ENCODE results near the gene CDC27. TPM values are rescaled to one million over a fixed set of nuclear protein-coding genes. Genes with fewer than 3 reads are reported as not detected.

CDC27 gene
- total and polyA plus RNA-seq, 2 donors (not counting 3 experiments of a cell fraction or from before 2014, with no cell fraction given): 76.1 to 172 TPM

GRCh38 chr17:47225911-47226688, 37.0 kb upstream of the CDC27 start:
- peaks cover 51% of the 10 kb centered on the region for H3K4me1 ChIP-seq (ENCODE audit: control insufficient read depth, extremely low read depth, insufficient read depth, low read length)
- no peaks in the 10 kb centered on the region for H3K9me1 ChIP-seq (replicated peaks; ENCODE audit: control insufficient read depth, extremely low read depth, insufficient read depth, low read length)
- dilution Hi-C loops (cut with MboI; ENCODE audit: extremely low pct_ligation_motif_present, low sequenced_read_pairs) (no loop called here), intact Hi-C loops (cut with micrococcal nuclease) (loop anchor here (1.0 kb wide), 2 partner anchors 14 to 37 kb away; partner anchors contain the start of gene CDC27)
- no peaks in the 10 kb centered on the region for H3K36me3 ChIP-seq (ENCODE audit: control insufficient read depth in 2 of 2, extremely low read depth in 1 of 2, insufficient read depth in 2 of 2, low read length in 2 of 2)
- no peak overlapping the region for H3K4me3 ChIP-seq (replicated peaks in 1 of 3; ENCODE audit: insufficient read depth in 1 of 3, low read depth in 1 of 3, low read length in 3 of 3)
- ChIA-PET POLR2A (interaction anchor here (0.6 to 1.5 kb wide), 3 partner anchors 37 to 398 kb away, joined by 3 to 6 read pairs (median 5); partner anchors contain the start of gene CDC27), CTCF (interaction anchor here (0.7 to 2.1 kb wide), 7 partner anchors 11 to 390 kb away, joined by 3 to 26 read pairs (median 3); no protein-coding TSS in a partner anchor)
- H2AFZ ChIP-seq (ENCODE audit: low read depth, low read length): peak overlapping the region; percentile 33
- no peaks in the 10 kb centered on the region for H3K27me3 ChIP-seq (ENCODE audit: control insufficient read depth in 2 of 2, insufficient read depth in 2 of 2, low read length in 2 of 2)
- no peak for TF ChIP-seq FOS (IDR thresholded peaks at IDR 0.05; ENCODE audit: borderline replicate concordance, insufficient read depth, low read length)
- TF ChIP-seq, protein P1, sequence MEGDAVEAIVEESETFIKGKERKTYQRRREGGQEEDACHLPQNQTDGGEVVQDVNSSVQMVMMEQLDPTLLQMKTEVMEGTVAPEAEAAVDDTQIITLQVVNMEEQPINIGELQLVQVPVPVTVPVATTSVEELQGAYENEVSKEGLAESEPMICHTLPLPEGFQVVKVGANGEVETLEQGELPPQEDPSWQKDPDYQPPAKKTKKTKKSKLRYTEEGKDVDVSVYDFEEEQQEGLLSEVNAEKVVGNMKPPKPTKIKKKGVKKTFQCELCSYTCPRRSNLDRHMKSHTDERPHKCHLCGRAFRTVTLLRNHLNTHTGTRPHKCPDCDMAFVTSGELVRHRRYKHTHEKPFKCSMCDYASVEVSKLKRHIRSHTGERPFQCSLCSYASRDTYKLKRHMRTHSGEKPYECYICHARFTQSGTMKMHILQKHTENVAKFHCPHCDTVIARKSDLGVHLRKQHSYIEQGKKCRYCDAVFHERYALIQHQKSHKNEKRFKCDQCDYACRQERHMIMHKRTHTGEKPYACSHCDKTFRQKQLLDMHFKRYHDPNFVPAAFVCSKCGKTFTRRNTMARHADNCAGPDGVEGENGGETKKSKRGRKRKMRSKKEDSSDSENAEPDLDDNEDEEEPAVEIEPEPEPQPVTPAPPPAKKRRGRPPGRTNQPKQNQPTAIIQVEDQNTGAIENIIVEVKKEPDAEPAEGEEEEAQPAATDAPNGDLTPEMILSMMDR (IDR thresholded peaks at IDR 0.05; ENCODE audit: extremely low read depth in 1 of 2, insufficient read depth in 1 of 2, low read depth in 1 of 2, low read length in 2 of 2): no peak
- TF ChIP-seq JUN (IDR thresholded peaks at IDR 0.05; ENCODE audit: borderline replicate concordance, insufficient read depth, insufficient read length, low read depth): no peak
- TF ChIP-seq POLR2A (IDR thresholded peaks at IDR 0.05; ENCODE audit: low read depth, low read length): no peak
- TF ChIP-seq MYC (IDR thresholded peaks at IDR 0.05; ENCODE audit: low read depth, low read length): no peak
- TF ChIP-seq GATA2 (IDR thresholded peaks at IDR 0.05; ENCODE audit: insufficient read depth, insufficient read length, low read depth, low read length): no peak
- TF ChIP-seq MAX (IDR thresholded peaks at IDR 0.05; ENCODE audit: insufficient read depth, insufficient read length): no peak
- TF ChIP-seq EZH2 (IDR thresholded peaks at IDR 0.05; ENCODE audit: borderline replicate concordance, low read depth, low read length, severe bottlenecking): no peak
- no peak for TF ChIP-seq POLR2AphosphoS5 (IDR thresholded peaks at IDR 0.05; ENCODE audit: insufficient read depth, low read depth, low read length)
- FAIRE-seq: peak; percentile 65
- DNase-seq (ENCODE audit: low read depth, low spot score): peak; percentile 73
- peak overlapping the region; percentile 97 for H3K27ac ChIP-seq (ENCODE audit: insufficient read depth, low read depth, low read length)
- H3K9ac ChIP-seq (replicated peaks; ENCODE audit: extremely low read depth, insufficient read depth, low read length): peak overlapping the region; percentile 71
- no peaks in the 10 kb centered on the region for H3K9me3 ChIP-seq (replicated peaks; ENCODE audit: control insufficient read depth, insufficient read depth, low read length)
- H3K4me2 ChIP-seq (ENCODE audit: insufficient read depth, low read length): peak overlapping the region; percentile 68
- no peaks in the 10 kb centered on the region for H3K79me2 ChIP-seq (ENCODE audit: control insufficient read depth, insufficient read depth, low read length)
- TSS peak; percentile 91 for BruUV-seq (replicated peaks)
- H4K20me1 ChIP-seq (replicated peaks; ENCODE audit: control insufficient read depth, extremely low read depth, insufficient read depth, low read length): no peaks in the 10 kb centered on the region
